Osteoblast (primary cell): ENCODE measurements around the gene RHOA. TPM values are rescaled to one million over a fixed set of nuclear protein-coding genes. Genes with fewer than 3 reads are reported as not detected.
A peak's percentile ranks its signal among the peaks of the same experiment; 100 is the strongest.

ENCODE experiments used
- DNase-seq: peaks from one replicate; pipeline ENCODE4 v3.0.0; 2011; ENCODE audit warnings: low spot score, mixed read lengths; ENCODE audit not compliant: insufficient read length; ENCODE audit errors: missing footprints
- H2AFZ ChIP-seq: 2 replicates; pipeline ENCODE4 v1.6.0; 2011; ENCODE audit warnings: mild to moderate bottlenecking, low read length
- H3K27ac ChIP-seq: 2 replicates; pipeline ENCODE4 v1.5.1; 2011; ENCODE audit warnings: mild to moderate bottlenecking, low read depth, low read length, moderate library complexity
- H3K27me3 ChIP-seq: 2 replicates; pipeline ENCODE4 v1.6.0; 2012; ENCODE audit warnings: mild to moderate bottlenecking, control low read depth, inconsistent platforms, low read length, moderate library complexity; ENCODE audit not compliant: insufficient read depth
- H3K36me3 ChIP-seq: 2 replicates; pipeline ENCODE4 v1.5.1; 2011; ENCODE audit warnings: mild to moderate bottlenecking, low read length, control low read depth, moderate library complexity; ENCODE audit not compliant: insufficient read depth
- H3K4me1 ChIP-seq: 2 replicates; pipeline ENCODE4 v1.5.1; 2011; ENCODE audit warnings: mild to moderate bottlenecking, low read length, control low read depth, moderate library complexity; ENCODE audit not compliant: insufficient read depth
- H3K4me2 ChIP-seq: 2 replicates; pipeline ENCODE4 v1.6.0; 2011; ENCODE audit warnings: mild to moderate bottlenecking, low read length; ENCODE audit not compliant: insufficient read depth
- H3K4me3 ChIP-seq: fragments of 200-600 bp; sonication (generic); 3 replicates; pipeline ENCODE4 v1.5.1; 2012; ENCODE audit warnings: mild to moderate bottlenecking, low read length, inconsistent platforms; ENCODE audit not compliant: insufficient read depth
- H3K79me2 ChIP-seq: 2 replicates; pipeline ENCODE4 v1.6.0; 2012; ENCODE audit warnings: mild to moderate bottlenecking, low read length, control low read depth, inconsistent platforms; ENCODE audit not compliant: insufficient read depth
- H3K9me3 ChIP-seq: 2 replicates; pipeline ENCODE4 v1.5.1; 2011; ENCODE audit warnings: low read depth, low read length, control low read depth
- H4K20me1 ChIP-seq: 2 replicates; pipeline ENCODE4 v1.6.0; 2012; ENCODE audit warnings: mild to moderate bottlenecking, low read length, control low read depth; ENCODE audit not compliant: insufficient read depth
- total RNA-seq: library from RNA; depleted of rRNA; stranded (reverse); fragments of >200 nt; gene quantifications from 2 replicates; pipeline ENCODE4 v1.2.3, GENCODE V29; 2012
- TF ChIP-seq, protein P1 (sequence below): IDR thresholded peaks from 2 replicates; pipeline ENCODE4 v1.5.1; 2011; ENCODE audit warnings: mild to moderate bottlenecking, low read depth, low read length, moderate library complexity; ENCODE audit errors: extremely low read depth

Gene RHOA
- total RNA-seq, 1 donor = 899 TPM

DNA sequence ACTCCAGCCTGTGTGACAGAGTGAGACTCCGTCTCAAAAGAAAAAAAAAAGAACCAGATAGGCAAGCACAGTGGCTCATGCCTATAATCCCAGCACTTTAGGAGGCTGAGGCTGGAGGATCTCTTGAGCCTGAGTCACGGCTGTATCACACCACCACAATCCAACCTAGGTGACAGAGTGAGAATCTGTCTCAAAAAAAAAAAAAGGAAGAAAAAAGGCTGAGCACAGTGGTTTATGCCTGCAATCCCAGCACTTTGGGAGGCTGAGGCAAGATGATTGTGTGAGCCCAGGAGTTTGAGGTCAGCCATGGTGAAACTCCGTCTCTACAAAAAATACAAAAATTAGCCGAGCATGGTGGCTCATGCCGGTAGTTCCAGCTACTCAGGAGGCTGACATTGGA, 23.0 kb upstream of the RHOA start:
- Histone ChIP-seq H2AFZ (no peak overlapping the region), H3K36me3 (no peaks in the 10 kb centered on the region), H4K20me1 (no peaks in the 10 kb centered on the region), H3K27me3 (no peaks in the 10 kb centered on the region), H3K79me2 (no peaks in the 10 kb centered on the region), H3K4me2 (no peak overlapping the region), H3K4me1 (peaks cover 3% of the 10 kb centered on the region), H3K4me3 (no peak overlapping the region), H3K27ac (no peak overlapping the region), H3K9me3 (no peaks in the 10 kb centered on the region)
- TF ChIP-seq, protein P1, sequence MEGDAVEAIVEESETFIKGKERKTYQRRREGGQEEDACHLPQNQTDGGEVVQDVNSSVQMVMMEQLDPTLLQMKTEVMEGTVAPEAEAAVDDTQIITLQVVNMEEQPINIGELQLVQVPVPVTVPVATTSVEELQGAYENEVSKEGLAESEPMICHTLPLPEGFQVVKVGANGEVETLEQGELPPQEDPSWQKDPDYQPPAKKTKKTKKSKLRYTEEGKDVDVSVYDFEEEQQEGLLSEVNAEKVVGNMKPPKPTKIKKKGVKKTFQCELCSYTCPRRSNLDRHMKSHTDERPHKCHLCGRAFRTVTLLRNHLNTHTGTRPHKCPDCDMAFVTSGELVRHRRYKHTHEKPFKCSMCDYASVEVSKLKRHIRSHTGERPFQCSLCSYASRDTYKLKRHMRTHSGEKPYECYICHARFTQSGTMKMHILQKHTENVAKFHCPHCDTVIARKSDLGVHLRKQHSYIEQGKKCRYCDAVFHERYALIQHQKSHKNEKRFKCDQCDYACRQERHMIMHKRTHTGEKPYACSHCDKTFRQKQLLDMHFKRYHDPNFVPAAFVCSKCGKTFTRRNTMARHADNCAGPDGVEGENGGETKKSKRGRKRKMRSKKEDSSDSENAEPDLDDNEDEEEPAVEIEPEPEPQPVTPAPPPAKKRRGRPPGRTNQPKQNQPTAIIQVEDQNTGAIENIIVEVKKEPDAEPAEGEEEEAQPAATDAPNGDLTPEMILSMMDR = no peak
- DNase-seq = no peak

DNA sequence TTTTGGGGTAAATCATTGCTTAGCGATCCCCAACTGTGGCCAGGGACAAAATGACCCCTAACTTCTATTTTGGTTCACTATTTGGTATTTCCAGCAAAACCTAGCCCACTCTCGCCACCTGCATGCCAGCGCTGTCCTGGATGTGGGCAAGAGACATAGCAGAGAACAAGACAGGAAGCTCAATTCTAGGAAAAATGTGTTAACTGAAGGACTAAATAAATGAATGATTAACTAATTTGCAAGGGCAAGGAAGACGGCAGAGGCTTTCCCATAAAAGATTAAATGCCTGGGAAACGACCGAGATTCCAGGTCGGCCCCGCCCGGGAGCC, 16.9 kb upstream of the RHOA start:
- Histone ChIP-seq H4K20me1 (no peaks in the 10 kb centered on the region), H3K9me3 (no peaks in the 10 kb centered on the region), H3K27me3 (no peaks in the 10 kb centered on the region), H3K36me3 (no peaks in the 10 kb centered on the region), H3K4me3 (peak overlapping the region; percentile 86), H3K79me2 (no peaks in the 10 kb centered on the region), H3K4me2 (peak overlapping the region; percentile 94), H3K27ac (peak overlapping the region; percentile 82), H2AFZ (peak overlapping the region; percentile 97), H3K4me1 (peaks cover 6% of the 10 kb centered on the region)
- TF ChIP-seq, protein P1 = no peak
- peak; percentile 77 for DNase-seq

DNA sequence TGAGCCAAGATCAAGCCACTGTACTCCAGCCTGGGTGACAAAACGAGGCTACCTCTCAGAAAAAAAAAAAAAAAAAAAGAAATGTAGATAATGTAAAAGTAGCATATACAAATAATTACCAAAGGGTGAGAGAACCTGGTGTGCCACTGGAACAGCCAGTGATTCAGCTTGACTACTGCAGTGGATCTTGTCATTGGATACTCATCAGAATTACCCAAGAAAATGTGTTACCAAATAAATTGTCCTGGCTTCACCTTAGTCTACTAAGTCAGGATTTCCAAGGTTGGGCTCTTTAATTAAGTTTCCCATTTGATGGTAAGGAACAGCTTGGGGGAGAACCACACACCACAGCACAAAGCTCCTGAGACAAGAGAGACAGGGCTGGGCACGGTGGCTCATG, 15.8 kb upstream of the RHOA start:
- H3K27ac ChIP-seq = no peak overlapping the region
- H3K4me2 ChIP-seq = no peak overlapping the region
- no peaks in the 10 kb centered on the region for H3K9me3 ChIP-seq
- peak; percentile 43 for DNase-seq
- no peak overlapping the region for H3K4me3 ChIP-seq
- H3K36me3 ChIP-seq = no peaks in the 10 kb centered on the region
- H4K20me1 ChIP-seq = no peaks in the 10 kb centered on the region
- no peaks in the 10 kb centered on the region for H3K79me2 ChIP-seq
- H3K27me3 ChIP-seq = no peaks in the 10 kb centered on the region
- TF ChIP-seq, protein P1 = no peak
- no peak overlapping the region for H2AFZ ChIP-seq
- peaks cover 11% of the 10 kb centered on the region for H3K4me1 ChIP-seq

DNA sequence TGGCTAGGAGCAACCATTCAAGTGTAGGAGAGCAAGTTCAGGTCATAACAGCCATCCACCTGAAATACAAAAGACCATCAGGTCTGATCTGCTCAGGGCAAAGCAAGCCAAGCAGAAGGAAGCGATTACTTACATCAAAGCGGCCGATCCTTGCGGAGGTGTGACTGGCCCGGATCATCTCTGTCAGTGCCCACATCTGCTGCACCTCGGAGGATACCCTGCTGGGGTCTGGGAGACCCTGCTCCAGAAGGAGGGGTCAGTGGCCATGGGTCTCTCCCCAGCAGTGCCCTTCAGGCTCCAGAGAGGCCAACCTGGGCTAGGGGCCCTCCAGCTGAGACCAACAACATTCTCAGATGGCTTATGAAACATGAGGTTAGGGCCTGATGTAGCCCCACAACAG, 13.0 kb upstream of the RHOA start:
- Histone ChIP-seq H2AFZ (no peak overlapping the region), H3K4me2 (no peak overlapping the region), H3K4me3 (no peak overlapping the region), H3K27me3 (no peaks in the 10 kb centered on the region), H3K79me2 (no peaks in the 10 kb centered on the region), H3K27ac (no peak overlapping the region), H3K9me3 (no peaks in the 10 kb centered on the region), H4K20me1 (no peaks in the 10 kb centered on the region), H3K36me3 (no peaks in the 10 kb centered on the region), H3K4me1 (peaks cover 24% of the 10 kb centered on the region)
- TF ChIP-seq, protein P1 = no peak
- no peak for DNase-seq
